HepG2 (cell line): Measurements from ENCODE around the gene DNAJB6. TPM values are rescaled to one million over a fixed set of nuclear protein-coding genes. Genes with fewer than 3 reads are reported as not detected.

ENCODE experiments used
- ARNT2 ChIP-seq: sonication (generic); formaldehyde crosslinking; IDR thresholded peaks from 2 replicates; pipeline ENCODE4 v1.8.0; 2022; ENCODE audit warnings: mild to moderate bottlenecking, low read depth, missing genetic modification reagents, moderate library complexity
- BORCS8-MEF2B ChIP-seq: sonication (generic); formaldehyde crosslinking; IDR thresholded peaks from 2 replicates; pipeline ENCODE4 v1.8.0; 2022; ENCODE audit warnings: mild to moderate bottlenecking, missing genetic modification reagents
- KLF12 ChIP-seq: sonication (generic); formaldehyde crosslinking; IDR thresholded peaks from 2 replicates; pipeline ENCODE4 v1.4.0; 2020; ENCODE audit warnings: missing genetic modification reagents, borderline replicate concordance
- MAFG ChIP-seq: sonication (generic); formaldehyde crosslinking; IDR thresholded peaks from 2 replicates; pipeline ENCODE4 v1.5.1; 2020; ENCODE audit warnings: mild to moderate bottlenecking, missing genetic modification reagents
- MAX ChIP-seq: IDR thresholded peaks from 2 replicates; pipeline ENCODE4 v1.6.1; 2012; ENCODE audit warnings: inconsistent platforms
- PLRG1 ChIP-seq: fragments of 450-650 bp; conservative IDR thresholded peaks from 2 replicates; pipeline ENCODE4 v1.6.1; 2016
- SP1 ChIP-seq, 2 experiments: fragments of 450-650 bp in 1 of 2; sonication (generic) in 1 of 2; formaldehyde crosslinking in 1 of 2; IDR thresholded peaks; 2 replicates each; pipeline versions ENCODE4 v1.4.0 to v1.6.1; 2016 to 2020; ENCODE audit warnings: missing genetic modification reagents in 1 of 2
- TSC22D2 ChIP-seq: sonication (generic); formaldehyde crosslinking; IDR thresholded peaks from 2 replicates; pipeline ENCODE4 v1.5.1; 2020; ENCODE audit warnings: missing genetic modification reagents, mild to moderate bottlenecking, borderline replicate concordance
- polyA plus RNA-seq, 8 experiments: library from polyadenylated mRNA; depleted of rRNA in 3 of 8; stranded (reverse) in 7 of 8; unstranded in 1 of 8; fragments of >200 nt; fragmentation: Illumina TruSeq in 4 of 8; extraction: Trizol in 4 of 8; gene quantifications; 2 replicates each; pipeline versions ENCODE4 v1.2.1 to v1.2.3, GENCODE V29; 2011 to 2016; ENCODE audit warnings: low read depth in 4 of 8, missing spikeins in 1 of 8, mixed read lengths in 1 of 8; ENCODE audit not compliant: insufficient read depth in 1 of 8
- total RNA-seq, 5 experiments: library from RNA; depleted of rRNA; stranded (reverse); fragments of >200 nt; fragmentation: Illumina TruSeq; extraction: Trizol; gene quantifications; 2 replicates each; pipeline ENCODE4 v1.2.3, GENCODE V29; 2016; ENCODE audit warnings: low read depth in 1 of 5
- TF ChIP-seq, protein P1 (sequence below): sonication (generic); formaldehyde crosslinking; IDR thresholded peaks from 2 replicates; pipeline ENCODE4 v1.9.0; 2021; ENCODE audit warnings: mild to moderate bottlenecking, missing genetic modification reagents
- TF ChIP-seq, protein P2 (sequence below): sonication (generic); formaldehyde crosslinking; IDR thresholded peaks from 2 replicates; pipeline ENCODE4 v1.4.0; 2020; ENCODE audit warnings: mild to moderate bottlenecking, missing genetic modification reagents
- TF ChIP-seq, protein P3 (sequence below): sonication (generic); formaldehyde crosslinking; IDR thresholded peaks from 2 replicates; pipeline ENCODE4 v1.4.0; 2020; ENCODE audit warnings: mild to moderate bottlenecking, missing genetic modification reagents

Gene DNAJB6
- total and polyA plus RNA-seq, 2 of the 13 experiments (the other 11 are each of a cell fraction or from before 2014, with no cell fraction given): 29.9 to 53.9 TPM

DNA sequence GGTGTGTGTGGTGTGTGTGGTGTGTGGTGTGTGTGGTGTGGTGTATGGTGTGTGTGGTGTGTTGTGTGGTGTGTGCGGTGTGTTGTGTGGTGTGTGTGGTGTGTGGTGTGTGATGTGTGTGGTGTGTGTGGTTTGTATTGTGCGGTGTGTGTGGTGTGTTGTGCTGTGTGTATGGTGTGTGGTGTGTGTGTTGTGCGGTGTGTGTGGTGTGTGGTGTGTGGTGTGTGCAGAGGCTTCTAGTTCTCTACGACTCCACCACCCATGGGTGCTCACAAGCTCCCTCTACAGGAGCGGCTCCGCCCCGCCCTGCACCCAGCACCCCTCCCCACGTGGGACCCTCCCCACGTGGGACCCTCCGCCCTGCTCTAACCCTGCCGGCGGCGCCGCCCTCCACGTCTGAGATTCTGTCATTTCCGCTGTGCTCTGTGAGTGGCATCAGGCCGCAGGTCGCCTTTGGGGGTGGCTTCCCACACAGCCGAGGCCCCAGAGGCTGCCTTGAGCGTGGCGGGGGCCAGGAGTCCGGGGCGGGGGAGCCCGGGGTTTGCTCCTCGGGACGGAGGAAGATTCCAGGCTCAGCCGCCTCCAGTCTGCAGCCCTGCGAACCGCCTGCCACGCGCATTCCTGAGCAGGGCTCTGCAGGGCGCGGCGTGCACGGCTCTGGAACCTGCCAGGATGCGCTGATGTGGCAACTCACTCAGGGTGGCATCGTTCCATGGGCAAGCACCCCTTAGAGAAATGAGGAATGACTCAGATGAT is 37.0 kb upstream of the DNAJB6 start (continued):
- peak; percentile 45; the same call in 1 of the 2 replicates for TF ChIP-seq MAX
- TF ChIP-seq, protein P1, sequence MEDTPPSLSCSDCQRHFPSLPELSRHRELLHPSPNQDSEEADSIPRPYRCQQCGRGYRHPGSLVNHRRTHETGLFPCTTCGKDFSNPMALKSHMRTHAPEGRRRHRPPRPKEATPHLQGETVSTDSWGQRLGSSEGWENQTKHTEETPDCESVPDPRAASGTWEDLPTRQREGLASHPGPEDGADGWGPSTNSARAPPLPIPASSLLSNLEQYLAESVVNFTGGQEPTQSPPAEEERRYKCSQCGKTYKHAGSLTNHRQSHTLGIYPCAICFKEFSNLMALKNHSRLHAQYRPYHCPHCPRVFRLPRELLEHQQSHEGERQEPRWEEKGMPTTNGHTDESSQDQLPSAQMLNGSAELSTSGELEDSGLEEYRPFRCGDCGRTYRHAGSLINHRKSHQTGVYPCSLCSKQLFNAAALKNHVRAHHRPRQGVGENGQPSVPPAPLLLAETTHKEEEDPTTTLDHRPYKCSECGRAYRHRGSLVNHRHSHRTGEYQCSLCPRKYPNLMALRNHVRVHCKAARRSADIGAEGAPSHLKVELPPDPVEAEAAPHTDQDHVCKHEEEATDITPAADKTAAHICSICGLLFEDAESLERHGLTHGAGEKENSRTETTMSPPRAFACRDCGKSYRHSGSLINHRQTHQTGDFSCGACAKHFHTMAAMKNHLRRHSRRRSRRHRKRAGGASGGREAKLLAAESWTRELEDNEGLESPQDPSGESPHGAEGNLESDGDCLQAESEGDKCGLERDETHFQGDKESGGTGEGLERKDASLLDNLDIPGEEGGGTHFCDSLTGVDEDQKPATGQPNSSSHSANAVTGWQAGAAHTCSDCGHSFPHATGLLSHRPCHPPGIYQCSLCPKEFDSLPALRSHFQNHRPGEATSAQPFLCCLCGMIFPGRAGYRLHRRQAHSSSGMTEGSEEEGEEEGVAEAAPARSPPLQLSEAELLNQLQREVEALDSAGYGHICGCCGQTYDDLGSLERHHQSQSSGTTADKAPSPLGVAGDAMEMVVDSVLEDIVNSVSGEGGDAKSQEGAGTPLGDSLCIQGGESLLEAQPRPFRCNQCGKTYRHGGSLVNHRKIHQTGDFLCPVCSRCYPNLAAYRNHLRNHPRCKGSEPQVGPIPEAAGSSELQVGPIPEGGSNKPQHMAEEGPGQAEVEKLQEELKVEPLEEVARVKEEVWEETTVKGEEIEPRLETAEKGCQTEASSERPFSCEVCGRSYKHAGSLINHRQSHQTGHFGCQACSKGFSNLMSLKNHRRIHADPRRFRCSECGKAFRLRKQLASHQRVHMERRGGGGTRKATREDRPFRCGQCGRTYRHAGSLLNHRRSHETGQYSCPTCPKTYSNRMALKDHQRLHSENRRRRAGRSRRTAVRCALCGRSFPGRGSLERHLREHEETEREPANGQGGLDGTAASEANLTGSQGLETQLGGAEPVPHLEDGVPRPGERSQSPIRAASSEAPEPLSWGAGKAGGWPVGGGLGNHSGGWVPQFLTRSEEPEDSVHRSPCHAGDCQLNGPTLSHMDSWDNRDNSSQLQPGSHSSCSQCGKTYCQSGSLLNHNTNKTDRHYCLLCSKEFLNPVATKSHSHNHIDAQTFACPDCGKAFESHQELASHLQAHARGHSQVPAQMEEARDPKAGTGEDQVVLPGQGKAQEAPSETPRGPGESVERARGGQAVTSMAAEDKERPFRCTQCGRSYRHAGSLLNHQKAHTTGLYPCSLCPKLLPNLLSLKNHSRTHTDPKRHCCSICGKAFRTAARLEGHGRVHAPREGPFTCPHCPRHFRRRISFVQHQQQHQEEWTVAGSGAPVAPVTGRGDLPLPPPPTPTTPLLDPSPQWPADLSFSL: peak; percentile 99
- TF ChIP-seq ARNT2 (CRISPR knock-in tag): no peak
- TF ChIP-seq KLF12 (CRISPR knock-in tag): no peak
- TF ChIP-seq, protein P2, sequence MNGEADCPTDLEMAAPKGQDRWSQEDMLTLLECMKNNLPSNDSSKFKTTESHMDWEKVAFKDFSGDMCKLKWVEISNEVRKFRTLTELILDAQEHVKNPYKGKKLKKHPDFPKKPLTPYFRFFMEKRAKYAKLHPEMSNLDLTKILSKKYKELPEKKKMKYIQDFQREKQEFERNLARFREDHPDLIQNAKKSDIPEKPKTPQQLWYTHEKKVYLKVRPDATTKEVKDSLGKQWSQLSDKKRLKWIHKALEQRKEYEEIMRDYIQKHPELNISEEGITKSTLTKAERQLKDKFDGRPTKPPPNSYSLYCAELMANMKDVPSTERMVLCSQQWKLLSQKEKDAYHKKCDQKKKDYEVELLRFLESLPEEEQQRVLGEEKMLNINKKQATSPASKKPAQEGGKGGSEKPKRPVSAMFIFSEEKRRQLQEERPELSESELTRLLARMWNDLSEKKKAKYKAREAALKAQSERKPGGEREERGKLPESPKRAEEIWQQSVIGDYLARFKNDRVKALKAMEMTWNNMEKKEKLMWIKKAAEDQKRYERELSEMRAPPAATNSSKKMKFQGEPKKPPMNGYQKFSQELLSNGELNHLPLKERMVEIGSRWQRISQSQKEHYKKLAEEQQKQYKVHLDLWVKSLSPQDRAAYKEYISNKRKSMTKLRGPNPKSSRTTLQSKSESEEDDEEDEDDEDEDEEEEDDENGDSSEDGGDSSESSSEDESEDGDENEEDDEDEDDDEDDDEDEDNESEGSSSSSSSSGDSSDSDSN (CRISPR knock-in tag): 0 out of 2 replicates have a peak, but pooled peaks have one; percentile 24
- no peak for TF ChIP-seq TSC22D2
- 0 out of 2 replicates have a peak, but pooled peaks have one; percentile 9 for TF ChIP-seq MAFG
- TF ChIP-seq BORCS8-MEF2B (CRISPR knock-in tag): no peak
- TF ChIP-seq PLRG1: no peak
- no peak for TF ChIP-seq SP1 (IDR thresholded peaks at IDR 0.05)
- TF ChIP-seq SP1 (CRISPR knock-in tag; IDR thresholded peaks at IDR 0.05): no peak
- TF ChIP-seq, protein P3, sequence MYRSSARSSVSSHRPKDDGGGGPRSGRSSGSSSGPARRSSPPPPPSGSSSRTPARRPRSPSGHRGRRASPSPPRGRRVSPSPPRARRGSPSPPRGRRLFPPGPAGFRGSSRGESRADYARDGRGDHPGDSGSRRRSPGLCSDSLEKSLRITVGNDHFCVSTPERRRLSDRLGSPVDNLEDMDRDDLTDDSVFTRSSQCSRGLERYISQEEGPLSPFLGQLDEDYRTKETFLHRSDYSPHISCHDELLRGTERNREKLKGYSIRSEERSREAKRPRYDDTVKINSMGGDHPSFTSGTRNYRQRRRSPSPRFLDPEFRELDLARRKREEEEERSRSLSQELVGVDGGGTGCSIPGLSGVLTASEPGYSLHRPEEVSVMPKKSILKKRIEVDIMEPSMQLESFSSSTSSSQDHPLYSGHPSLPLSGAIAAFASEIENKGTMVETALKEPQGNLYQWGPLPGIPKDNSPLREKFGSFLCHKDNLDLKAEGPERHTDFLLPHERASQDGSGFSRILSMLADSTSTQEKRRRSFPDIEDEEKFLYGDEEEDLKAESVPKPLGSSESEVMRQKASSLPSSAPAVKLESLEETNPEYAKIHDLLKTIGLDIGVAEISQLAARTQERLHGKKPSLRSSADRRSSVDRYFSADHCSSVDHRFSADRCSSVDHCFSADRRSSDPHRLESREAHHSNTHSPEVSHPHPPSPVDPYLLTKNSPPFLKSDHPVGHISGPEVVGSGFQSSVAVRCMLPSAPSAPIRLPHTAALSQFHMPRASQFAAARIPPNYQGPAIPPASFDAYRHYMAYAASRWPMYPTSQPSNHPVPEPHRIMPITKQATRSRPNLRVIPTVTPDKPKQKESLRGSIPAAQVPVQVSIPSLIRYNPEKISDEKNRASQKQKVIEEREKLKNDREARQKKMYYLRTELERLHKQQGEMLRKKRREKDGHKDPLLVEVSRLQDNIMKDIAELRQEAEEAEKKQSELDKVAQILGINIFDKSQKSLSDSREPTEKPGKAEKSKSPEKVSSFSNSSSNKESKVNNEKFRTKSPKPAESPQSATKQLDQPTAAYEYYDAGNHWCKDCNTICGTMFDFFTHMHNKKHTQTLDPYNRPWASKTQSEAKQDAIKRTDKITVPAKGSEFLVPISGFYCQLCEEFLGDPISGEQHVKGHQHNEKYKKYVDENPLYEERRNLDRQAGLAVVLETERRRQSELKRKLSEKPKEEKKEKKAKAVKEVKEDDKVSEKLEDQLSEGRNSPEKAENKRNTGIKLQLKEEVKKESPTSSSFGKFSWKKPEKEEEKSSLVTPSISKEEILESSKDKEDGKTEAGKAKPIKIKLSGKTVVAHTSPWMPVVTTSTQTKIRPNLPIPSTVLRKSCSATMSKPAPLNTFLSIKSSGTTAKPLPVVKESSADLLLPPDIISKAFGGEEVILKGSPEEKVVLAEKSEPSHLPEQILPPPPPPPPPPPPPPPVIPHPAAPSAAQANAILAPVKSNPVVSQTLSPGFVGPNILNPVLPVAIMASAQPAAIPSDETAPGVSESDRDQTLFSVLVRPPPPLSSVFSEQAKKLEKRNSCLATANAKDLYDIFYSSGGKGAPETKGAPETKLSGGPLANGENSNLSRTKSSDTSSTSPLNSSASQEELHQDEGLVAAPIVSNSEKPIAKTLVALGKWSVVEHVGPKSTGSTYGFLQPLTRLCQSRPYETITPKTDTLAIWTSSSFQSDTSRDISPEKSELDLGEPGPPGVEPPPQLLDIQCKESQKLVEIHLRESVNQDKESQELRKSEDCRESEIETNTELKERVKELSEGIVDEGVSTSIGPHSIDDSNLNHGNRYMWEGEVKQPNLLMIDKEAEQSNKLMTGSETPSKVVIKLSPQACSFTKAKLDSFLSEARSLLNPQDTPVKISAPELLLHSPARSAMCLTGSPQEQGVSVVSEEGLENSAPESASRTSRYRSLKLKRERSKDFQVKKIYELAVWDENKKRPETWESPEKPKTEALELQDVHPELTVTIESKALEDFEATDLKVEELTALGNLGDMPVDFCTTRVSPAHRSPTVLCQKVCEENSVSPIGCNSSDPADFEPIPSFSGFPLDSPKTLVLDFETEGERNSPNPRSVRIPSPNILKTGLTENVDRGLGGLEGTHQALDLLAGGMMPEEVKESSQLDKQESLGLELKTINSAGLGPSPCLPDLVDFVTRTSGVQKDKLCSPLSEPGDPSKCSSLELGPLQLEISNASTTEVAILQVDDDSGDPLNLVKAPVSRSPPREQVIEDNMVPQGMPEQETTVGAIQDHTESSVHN: no peak
